Stimulated activated memory B cell treated with anti-CD40 and anti-IgM and Interleukin-4, amounts not matched to agents 10 μg/mL and 1 μg/mL and 100 μg/mL, for 72 hours (primary cell): ENCODE results near the gene ZBTB48.

Experiments used
- ATAC-seq: fragments of 150-1000 bp; cut with Tn5 transposase; 2 replicates; pipeline ENCODE4 v1.10.0; 2021
- H3K27ac Mint-ChIP-seq: one replicate; pipeline ENCODE4 v1.8.0; 2022; ENCODE audit warnings: mild to moderate bottlenecking, mixed read lengths
- H3K27me3 Mint-ChIP-seq: one replicate; pipeline ENCODE4 v1.8.0; 2022; ENCODE audit warnings: mixed read lengths
- H3K36me3 Mint-ChIP-seq: one replicate; pipeline ENCODE4 v1.8.0; 2022; ENCODE audit warnings: mixed read lengths
- H3K4me1 Mint-ChIP-seq: one replicate; pipeline ENCODE4 v1.8.0; 2022; ENCODE audit warnings: mixed read lengths
- H3K4me3 Mint-ChIP-seq: one replicate; pipeline ENCODE4 v1.8.0; 2022; ENCODE audit warnings: mild to moderate bottlenecking, moderate library complexity, mixed read lengths
- H3K9me3 Mint-ChIP-seq: one replicate; pipeline ENCODE4 v1.8.0; 2022; ENCODE audit warnings: mixed read lengths

ZBTB48 gene

DNA sequence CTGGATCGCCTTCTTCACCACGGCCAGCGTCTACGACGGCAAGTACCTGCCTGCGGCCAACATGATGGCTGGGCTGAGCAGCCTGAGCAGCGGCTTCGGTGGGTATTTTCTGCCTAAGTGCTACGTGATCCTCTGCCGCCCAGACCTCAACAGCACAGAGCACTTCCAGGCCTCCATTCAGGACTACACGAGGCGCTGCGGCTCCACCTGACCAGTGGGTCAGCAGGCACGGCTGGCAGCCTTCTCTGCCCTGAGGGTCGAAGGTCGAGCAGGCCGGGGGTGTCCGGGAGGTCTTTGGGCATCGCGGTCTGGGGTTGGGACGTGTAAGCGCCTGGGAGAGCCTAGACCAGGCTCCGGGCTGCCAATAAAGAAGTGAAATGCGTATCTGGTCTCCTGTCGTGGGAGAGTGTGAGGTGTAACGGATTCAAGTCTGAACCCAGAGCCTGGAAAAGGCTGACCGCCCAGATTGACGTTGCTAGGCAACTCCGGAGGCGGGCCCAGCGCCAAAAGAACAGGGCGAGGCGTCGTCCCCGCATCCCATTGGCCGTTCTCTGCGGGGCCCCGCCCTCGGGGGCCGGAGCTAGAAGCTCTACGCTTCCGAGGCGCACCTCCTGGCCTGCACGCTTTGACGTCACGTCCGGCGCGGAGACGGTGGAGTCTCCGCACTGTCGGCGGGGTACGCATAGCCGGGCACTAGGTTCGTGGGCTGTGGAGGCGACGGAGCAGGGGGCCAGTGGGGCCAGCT, at the start of gene ZBTB48:
TSS of gene ZBTB48 (plus strand) at position 621 of the 745 bp plus-strand sequence. CDS start 616 bp downstream, outside the sequence.
- peak; percentile 99 for ATAC-seq
- Mint-ChIP-seq H3K4me3 (peak within 1 kb of the TSS; percentile 99), H3K4me1 (peaks cover 41% of the 10 kb centered on the region), H3K27me3 (no peaks in the 10 kb centered on the region), H3K36me3 (peaks cover 4% of the 10 kb centered on the region), H3K27ac (peak within 1 kb of the TSS; percentile 99), H3K9me3 (no peaks in the 10 kb centered on the region)

GRCh38 chr1:6530504-6531160, 49.2 kb upstream of the ZBTB48 start:
- Mint-ChIP-seq H3K9me3 (no peaks in the 10 kb centered on the region), H3K27me3 (no peaks in the 10 kb centered on the region), H3K4me1 (peaks cover 5% of the 10 kb centered on the region), H3K4me3 (no peak overlapping the region), H3K27ac (no peak overlapping the region), H3K36me3 (peaks cover 64% of the 10 kb centered on the region)
- no peak for ATAC-seq

DNA sequence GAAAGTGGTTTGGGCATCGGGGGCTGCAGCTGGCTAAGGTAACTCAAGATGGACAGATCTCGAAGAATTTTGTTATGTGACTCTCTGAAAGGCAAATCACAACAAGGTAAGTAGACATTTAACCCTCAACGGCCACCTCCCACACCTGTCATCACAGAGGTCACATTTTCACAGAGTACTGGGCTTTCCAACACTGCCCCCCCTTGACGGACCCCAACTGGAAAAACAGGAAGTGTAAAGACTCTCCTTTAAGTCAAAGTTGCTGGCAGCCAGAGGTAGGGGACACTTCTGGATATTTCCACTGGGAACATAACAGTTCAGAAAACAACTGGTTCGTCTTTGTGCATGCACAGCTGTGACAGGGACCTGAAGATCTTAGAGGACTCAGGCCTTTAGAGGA, 47.8 kb upstream of the ZBTB48 start:
- no peak for ATAC-seq
- Mint-ChIP-seq H3K27me3 (no peaks in the 10 kb centered on the region), H3K36me3 (peaks cover 55% of the 10 kb centered on the region), H3K4me1 (peaks cover 5% of the 10 kb centered on the region), H3K4me3 (no peak overlapping the region), H3K9me3 (no peaks in the 10 kb centered on the region), H3K27ac (no peak overlapping the region)

DNA sequence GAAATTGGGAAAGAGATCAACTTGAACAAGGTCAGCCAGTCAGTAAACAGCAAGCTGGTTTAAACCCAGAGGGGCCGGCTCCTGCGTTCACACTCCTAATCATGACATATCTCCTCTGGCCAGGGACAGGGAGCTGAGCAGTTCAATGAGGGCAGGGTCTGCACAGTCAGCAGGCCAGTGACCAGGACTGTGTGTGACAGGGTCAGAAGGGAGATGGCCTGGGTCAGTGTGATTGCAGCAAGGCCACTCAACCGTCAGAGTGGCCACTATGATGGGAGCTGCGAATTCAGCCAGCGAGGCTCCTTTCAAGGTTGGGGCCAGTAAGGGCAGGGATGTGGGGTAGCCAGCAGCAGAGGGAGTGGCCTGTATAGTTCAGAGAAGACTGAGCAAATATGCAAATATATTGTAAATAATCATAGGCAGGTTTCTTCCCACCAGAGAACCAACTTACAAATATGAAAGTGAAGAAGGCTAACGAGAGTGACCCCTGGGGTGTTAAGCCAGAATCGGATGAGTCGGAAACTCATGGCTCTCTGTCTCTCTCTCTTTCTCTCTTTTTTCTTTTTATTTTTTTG, 45.5 kb upstream of the ZBTB48 start:
- Mint-ChIP-seq H3K4me3 (no peak overlapping the region), H3K9me3 (no peaks in the 10 kb centered on the region), H3K27ac (peak overlapping the region; percentile 19), H3K4me1 (peaks cover 5% of the 10 kb centered on the region), H3K27me3 (no peaks in the 10 kb centered on the region), H3K36me3 (peaks cover 51% of the 10 kb centered on the region)
- no peak for ATAC-seq

DNA sequence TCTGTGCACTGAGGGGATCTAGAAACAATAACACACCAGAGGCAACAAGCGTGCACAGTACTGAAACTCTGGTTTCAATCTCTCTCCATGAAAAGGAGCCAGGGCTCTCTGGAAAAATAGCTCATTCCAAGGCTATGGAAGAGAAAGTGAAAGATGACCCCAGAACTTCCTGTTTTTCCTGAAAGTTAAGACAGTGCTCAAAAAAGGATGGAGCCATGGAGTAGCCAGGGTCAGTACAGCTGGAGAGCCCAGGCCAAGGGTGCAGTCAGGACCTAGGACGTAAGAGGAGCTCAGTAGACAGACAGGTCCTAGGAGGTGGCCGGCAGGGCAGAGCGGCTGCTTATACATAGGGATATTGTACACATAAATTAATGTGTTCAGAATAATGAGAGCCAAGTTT, 44.6 kb upstream of the ZBTB48 start:
- Mint-ChIP-seq H3K4me1 (peaks cover 5% of the 10 kb centered on the region), H3K27ac (no peak overlapping the region), H3K9me3 (no peaks in the 10 kb centered on the region), H3K4me3 (no peak overlapping the region), H3K36me3 (peaks cover 55% of the 10 kb centered on the region), H3K27me3 (no peaks in the 10 kb centered on the region)
- ATAC-seq: no peak

- Mint-ChIP-seq H3K36me3 (peaks cover 44% of the 10 kb centered on the region), H3K4me1 (peaks cover 5% of the 10 kb centered on the region), H3K27ac (no peak overlapping the region), H3K9me3 (no peaks in the 10 kb centered on the region), H3K4me3 (no peak overlapping the region), H3K27me3 (no peaks in the 10 kb centered on the region)
- no peak for ATAC-seq
Measured at GRCh38 chr1:6536291-6536690, 43.5 kb upstream of the ZBTB48 start.

DNA sequence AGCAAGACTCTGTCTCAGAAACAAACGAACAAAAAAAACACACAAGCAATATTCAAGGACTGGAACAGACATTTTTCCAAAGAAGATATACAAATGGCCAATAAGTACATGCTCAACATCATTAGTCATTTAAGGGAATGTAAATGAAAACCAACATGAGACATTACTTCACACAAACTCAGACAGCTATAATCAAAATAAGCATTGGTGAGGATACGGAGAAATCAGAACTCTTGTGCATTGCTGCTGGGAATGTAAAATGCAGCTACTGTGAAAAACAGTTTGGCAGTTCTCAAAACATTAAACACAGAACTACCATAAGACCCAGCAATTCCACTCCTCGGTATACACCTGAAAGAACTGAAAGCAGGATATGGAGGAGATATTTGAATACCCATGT, 40.8 kb upstream of the ZBTB48 start:
- no peak overlapping the region for H3K27ac Mint-ChIP-seq
- ATAC-seq: no peak
- H3K4me1 Mint-ChIP-seq: peaks cover 5% of the 10 kb centered on the region
- H3K27me3 Mint-ChIP-seq: no peaks in the 10 kb centered on the region
- peaks cover 29% of the 10 kb centered on the region for H3K36me3 Mint-ChIP-seq
- no peak overlapping the region for H3K4me3 Mint-ChIP-seq
- no peaks in the 10 kb centered on the region for H3K9me3 Mint-ChIP-seq

DNA sequence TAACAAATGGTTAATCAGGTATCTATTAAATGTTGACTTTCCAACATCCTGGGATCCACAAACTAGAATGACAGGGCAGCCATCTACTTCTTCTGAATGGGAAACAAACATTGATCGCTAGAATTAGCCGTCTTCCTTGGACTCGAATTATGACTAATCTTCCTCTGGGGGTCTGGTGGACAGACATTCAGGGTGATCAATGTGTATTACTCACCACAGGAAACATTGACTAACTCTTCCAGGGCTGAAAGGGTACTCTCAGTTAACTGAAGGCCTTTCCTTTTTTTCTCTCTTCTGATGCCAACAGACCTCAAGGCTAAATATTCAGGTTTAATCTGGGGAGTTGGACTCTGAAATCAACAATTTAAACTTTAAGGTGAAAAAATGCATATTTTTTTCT, 35.0 kb upstream of the ZBTB48 start:
- H3K27ac Mint-ChIP-seq: peak overlapping the region; percentile 61
- H3K4me1 Mint-ChIP-seq: peaks cover 25% of the 10 kb centered on the region
- H3K9me3 Mint-ChIP-seq: no peaks in the 10 kb centered on the region
- H3K27me3 Mint-ChIP-seq: no peaks in the 10 kb centered on the region
- no peak overlapping the region for H3K4me3 Mint-ChIP-seq
- peaks cover 37% of the 10 kb centered on the region for H3K36me3 Mint-ChIP-seq
- ATAC-seq: no peak

GRCh38 chr1:6545276-6546112, 34.3 kb upstream of the ZBTB48 start:
- Mint-ChIP-seq H3K36me3 (peaks cover 35% of the 10 kb centered on the region), H3K4me1 (peaks cover 25% of the 10 kb centered on the region)

DNA sequence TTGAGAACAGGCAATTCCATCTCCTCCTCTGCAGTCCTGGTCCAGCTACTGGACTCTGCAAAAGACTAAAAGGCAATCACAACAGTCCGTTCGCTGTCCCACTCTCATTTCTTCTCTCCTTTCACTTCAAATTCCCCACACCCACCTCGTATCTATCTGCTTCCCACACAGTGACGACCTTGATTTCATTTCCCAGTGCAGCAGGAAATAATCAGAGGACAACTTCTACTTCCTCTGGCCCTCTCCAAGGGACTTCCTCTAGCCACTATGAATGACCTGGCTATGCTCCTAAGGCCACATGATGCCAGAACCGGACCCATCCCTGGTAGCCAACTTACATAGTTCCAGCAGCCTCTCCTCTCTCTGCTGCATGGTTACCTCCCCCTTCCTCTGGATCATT, 33.5 kb upstream of the ZBTB48 start:
- H3K36me3 Mint-ChIP-seq: peaks cover 35% of the 10 kb centered on the region
- ATAC-seq: no peak
- no peaks in the 10 kb centered on the region for H3K27me3 Mint-ChIP-seq
- H3K4me1 Mint-ChIP-seq: peaks cover 25% of the 10 kb centered on the region
- H3K27ac Mint-ChIP-seq: peak overlapping the region; percentile 74
- no peak overlapping the region for H3K4me3 Mint-ChIP-seq
- H3K9me3 Mint-ChIP-seq: no peaks in the 10 kb centered on the region

More at GRCh38 chr1:6545276-6546112, 34.3 kb upstream of the ZBTB48 start:
- H3K9me3 Mint-ChIP-seq: no peaks in the 10 kb centered on the region
- H3K27me3 Mint-ChIP-seq: no peaks in the 10 kb centered on the region
- H3K27ac Mint-ChIP-seq: peak overlapping the region; percentile 74
- no peak overlapping the region for H3K4me3 Mint-ChIP-seq
- no peak for ATAC-seq

- Mint-ChIP-seq H3K4me1 (peaks cover 25% of the 10 kb centered on the region), H3K4me3 (no peak overlapping the region)
Measured at GRCh38 chr1:6547301-6547700, 32.5 kb upstream of the ZBTB48 start.

GRCh38 chr1:6554031-6554906, 25.5 kb upstream of the ZBTB48 start, which contains the start of gene NOL9:
TSS of gene NOL9 (minus strand) at chr1:6554513. CDS start at chr1:6554502, 11 bp downstream.
- H3K27me3 Mint-ChIP-seq: no peaks in the 10 kb centered on the region

More at GRCh38 chr1:6547301-6547700, 32.5 kb upstream of the ZBTB48 start:
- peaks cover 35% of the 10 kb centered on the region for H3K36me3 Mint-ChIP-seq
- peak overlapping the region; percentile 74 for H3K27ac Mint-ChIP-seq
- ATAC-seq: no peak
- H3K9me3 Mint-ChIP-seq: no peaks in the 10 kb centered on the region
- H3K27me3 Mint-ChIP-seq: no peaks in the 10 kb centered on the region

DNA sequence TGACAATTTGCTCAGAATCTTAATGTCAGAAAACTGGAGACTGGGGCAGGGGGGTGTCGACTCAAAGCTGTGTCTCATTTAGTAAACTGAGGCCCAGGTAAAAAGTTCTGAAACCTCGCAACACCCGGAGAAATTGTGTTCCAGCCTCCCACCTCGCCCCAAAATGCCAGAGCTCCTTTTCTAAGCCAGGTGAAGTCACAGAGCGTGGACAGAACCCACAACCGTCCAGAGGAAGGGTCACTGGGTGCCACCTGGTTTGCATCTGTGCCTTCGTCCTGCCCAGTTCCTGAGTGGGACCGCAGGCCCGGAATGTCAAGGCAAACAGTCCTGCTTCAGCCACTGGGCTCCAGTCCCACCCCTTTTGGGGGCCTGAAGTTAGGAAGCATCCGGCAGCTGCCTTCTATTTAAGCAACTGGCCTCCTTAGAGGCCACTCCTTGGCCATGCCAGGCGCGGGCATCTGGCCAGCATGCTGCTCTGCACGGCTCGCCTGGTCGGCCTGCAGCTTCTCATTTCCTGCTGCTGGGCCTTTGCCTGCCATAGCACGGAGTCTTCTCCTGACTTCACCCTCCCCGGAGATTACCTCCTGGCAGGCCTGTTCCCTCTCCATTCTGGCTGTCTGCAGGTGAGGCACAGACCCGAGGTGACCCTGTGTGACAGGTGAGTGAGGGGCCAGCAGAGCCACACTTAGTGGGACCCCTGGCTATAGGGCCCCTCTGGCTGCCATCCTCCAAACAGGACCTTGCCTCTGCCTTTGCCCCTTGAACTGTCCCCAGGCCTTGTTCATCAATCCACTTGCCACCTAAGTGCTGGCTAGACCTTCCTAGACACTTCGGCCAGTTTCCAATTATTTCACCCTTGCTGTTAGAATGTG, 24.7 kb upstream of the ZBTB48 start, which contains the start of gene TAS1R1:
TSS of gene TAS1R1 (plus strand) at position 401 of the 872 bp plus-strand sequence. CDS start at position 468, 67 bp downstream.
- no peaks in the 10 kb centered on the region for H3K9me3 Mint-ChIP-seq
- peak within 1 kb of the TSS; percentile 84 for H3K4me3 Mint-ChIP-seq
- H3K27ac Mint-ChIP-seq: peak within 1 kb of the TSS; percentile 89
- ATAC-seq: no peak
- H3K36me3 Mint-ChIP-seq: no peaks in the 10 kb centered on the region
- H3K4me1 Mint-ChIP-seq: peaks cover 22% of the 10 kb centered on the region
- no peaks in the 10 kb centered on the region for H3K27me3 Mint-ChIP-seq

More at GRCh38 chr1:6554031-6554906, 25.5 kb upstream of the ZBTB48 start, which contains the start of gene NOL9:
- Mint-ChIP-seq H3K36me3 (no peaks in the 10 kb centered on the region), H3K4me1 (peaks cover 22% of the 10 kb centered on the region), H3K27ac (peak within 1 kb of the TSS; percentile 89), H3K4me3 (peak within 1 kb of the TSS; percentile 84), H3K9me3 (no peaks in the 10 kb centered on the region)
- peak; percentile 98 for ATAC-seq
